Smooth muscle cell (in vitro differentiated cells): ENCODE measurements around the gene PADI4. TPM values are rescaled to one million over a fixed set of nuclear protein-coding genes. Genes with fewer than 3 reads are reported as not detected.

Source experiments
- DNase-seq: peaks from one replicate; lab custom pipeline; 2025; ENCODE audit not compliant: unreplicated experiment; lab: John Stamatoyannopoulos, UW
- H2AFZ ChIP-seq: fragments of 200-600 bp; sonication (generic); 2 replicates; pipeline ENCODE4 v1.6.0; 2016; ENCODE audit warnings: antibody characterized with exemption, low read depth, mild to moderate bottlenecking
- H3F3A ChIP-seq: fragments of 200-600 bp; sonication (generic); 2 replicates; pipeline ENCODE4 v1.6.0; 2017; ENCODE audit warnings: antibody characterized with exemption, low read depth
- H3K27ac ChIP-seq: fragments of 200-600 bp; sonication (generic); 2 replicates; pipeline ENCODE4 v1.5.1; 2016; ENCODE audit warnings: low read depth, mild to moderate bottlenecking
- H3K27me3 ChIP-seq: fragments of 200-600 bp; sonication (generic); 2 replicates; pipeline ENCODE4 v1.6.1; 2016; ENCODE audit warnings: low read depth, mild to moderate bottlenecking
- H3K36me3 ChIP-seq: fragments of 200-600 bp; sonication (generic); 2 replicates; pipeline ENCODE4 v1.5.1; 2016; ENCODE audit warnings: low read depth
- H3K4me1 ChIP-seq: fragments of 200-600 bp; sonication (generic); 2 replicates; pipeline ENCODE4 v1.5.1; 2016; ENCODE audit warnings: low read depth
- H3K4me2 ChIP-seq: fragments of 200-600 bp; sonication (generic); 2 replicates; pipeline ENCODE4 v1.6.0; 2016; ENCODE audit warnings: mild to moderate bottlenecking
- H3K4me3 ChIP-seq: fragments of 200-600 bp; sonication (generic); 2 replicates; pipeline ENCODE4 v1.5.1; 2016; ENCODE audit warnings: mild to moderate bottlenecking
- H3K79me2 ChIP-seq: fragments of 200-600 bp; sonication (generic); 2 replicates; pipeline ENCODE4 v1.6.0; 2016; ENCODE audit warnings: low read depth, mild to moderate bottlenecking
- H3K9ac ChIP-seq: fragments of 200-600 bp; sonication (generic); 2 replicates; pipeline ENCODE4 v1.6.0; 2016; ENCODE audit warnings: low read depth
- H3K9me3 ChIP-seq: fragments of 200-600 bp; sonication (generic); replicated peaks from 2 replicates; pipeline ENCODE4 v1.5.1; 2016; ENCODE audit warnings: low read depth
- H4K20me1 ChIP-seq: fragments of 200-600 bp; sonication (generic); 2 replicates; pipeline ENCODE4 v1.6.0; 2016; ENCODE audit warnings: low read depth
- WGBS: methylation state at CpG from one replicate; pipeline ENCODE4 v1.1.7; 2016; ENCODE audit warnings: low lambda C conversion rate; 5-methylcytosine and 5-hydroxymethylcytosine counted together
- polyA plus RNA-seq: library from polyadenylated mRNA; unstranded; fragments of >200 nt; fragmentation: Nextera tagmentation; extraction: Ambion mirVana; gene quantifications from 2 replicates; pipeline ENCODE4 v1.2.1, GENCODE V29; 2016
- total RNA-seq: library from RNA; depleted of rRNA; stranded (reverse); fragments of >200 nt; gene quantifications from 2 replicates; pipeline ENCODE4 v1.2.3, GENCODE V29; 2014
- TF ChIP-seq, protein P1 (sequence below): fragments of 200-600 bp; sonication (generic); IDR thresholded peaks from 2 replicates; pipeline ENCODE4 v1.5.1; 2017; ENCODE audit warnings: borderline replicate concordance, mild to moderate bottlenecking, antibody characterized with exemption; ENCODE audit not compliant: insufficient read depth, poor library complexity, severe bottlenecking

Gene PADI4
- total and polyA plus RNA-seq, 2 experiments from 2014 or later = not detected

DNA sequence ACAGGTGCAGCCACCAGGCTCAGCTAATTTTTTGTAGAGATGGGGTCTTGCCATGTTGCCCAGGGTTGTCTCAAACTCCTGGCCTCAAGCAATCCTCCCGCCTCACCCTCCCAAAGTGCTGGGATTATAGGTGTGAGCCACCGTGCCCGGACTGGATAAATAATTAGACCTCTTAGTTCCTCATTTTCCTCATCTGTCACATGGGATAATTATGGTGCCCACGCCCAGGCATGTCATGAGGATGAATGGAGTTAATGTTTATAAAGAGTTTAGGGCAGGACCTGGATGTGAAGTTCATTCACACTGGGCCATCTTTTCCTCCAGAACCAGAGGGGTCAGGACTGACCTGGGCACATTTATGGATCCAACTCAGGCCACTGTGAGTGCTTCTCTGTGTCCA, 35.4 kb upstream of the PADI4 start:
- Histone ChIP-seq H2AFZ (no peak overlapping the region), H3K79me2 (no peaks in the 10 kb centered on the region), H3K36me3 (no peaks in the 10 kb centered on the region), H3F3A (no peaks in the 10 kb centered on the region), H3K9ac (no peak overlapping the region), H4K20me1 (no peaks in the 10 kb centered on the region), H3K9me3 (no peaks in the 10 kb centered on the region), H3K4me1 (no peaks in the 10 kb centered on the region), H3K4me3 (no peak overlapping the region), H3K27ac (no peak overlapping the region), H3K27me3 (no peaks in the 10 kb centered on the region), H3K4me2 (no peak overlapping the region)
- WGBS = 84% methylated on average over 4 of the region's 4 CpGs
- TF ChIP-seq, protein P1, sequence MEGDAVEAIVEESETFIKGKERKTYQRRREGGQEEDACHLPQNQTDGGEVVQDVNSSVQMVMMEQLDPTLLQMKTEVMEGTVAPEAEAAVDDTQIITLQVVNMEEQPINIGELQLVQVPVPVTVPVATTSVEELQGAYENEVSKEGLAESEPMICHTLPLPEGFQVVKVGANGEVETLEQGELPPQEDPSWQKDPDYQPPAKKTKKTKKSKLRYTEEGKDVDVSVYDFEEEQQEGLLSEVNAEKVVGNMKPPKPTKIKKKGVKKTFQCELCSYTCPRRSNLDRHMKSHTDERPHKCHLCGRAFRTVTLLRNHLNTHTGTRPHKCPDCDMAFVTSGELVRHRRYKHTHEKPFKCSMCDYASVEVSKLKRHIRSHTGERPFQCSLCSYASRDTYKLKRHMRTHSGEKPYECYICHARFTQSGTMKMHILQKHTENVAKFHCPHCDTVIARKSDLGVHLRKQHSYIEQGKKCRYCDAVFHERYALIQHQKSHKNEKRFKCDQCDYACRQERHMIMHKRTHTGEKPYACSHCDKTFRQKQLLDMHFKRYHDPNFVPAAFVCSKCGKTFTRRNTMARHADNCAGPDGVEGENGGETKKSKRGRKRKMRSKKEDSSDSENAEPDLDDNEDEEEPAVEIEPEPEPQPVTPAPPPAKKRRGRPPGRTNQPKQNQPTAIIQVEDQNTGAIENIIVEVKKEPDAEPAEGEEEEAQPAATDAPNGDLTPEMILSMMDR = no peak
- no peak for DNase-seq

DNA sequence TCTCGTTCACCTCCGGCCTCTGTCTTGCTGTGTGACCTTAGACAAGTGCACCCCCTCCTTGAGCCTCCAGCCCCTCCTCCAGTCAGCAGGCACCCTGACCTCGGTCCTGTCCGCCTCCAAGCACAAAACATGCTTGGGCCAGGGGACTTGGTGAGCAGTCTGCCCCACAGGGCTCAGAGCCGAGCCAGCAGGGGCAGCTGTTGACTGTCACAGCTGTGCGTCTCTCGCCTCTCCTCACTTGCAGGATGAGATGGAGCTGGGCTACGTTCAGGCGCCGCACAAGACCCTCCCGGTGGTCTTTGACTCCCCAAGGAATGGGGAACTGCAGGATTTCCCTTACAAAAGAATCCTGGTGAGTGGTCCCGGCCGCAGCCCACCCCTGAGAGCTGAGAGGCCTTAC, 34.9 kb upstream of the PADI4 start:
- TF ChIP-seq, protein P1 = no peak
- Histone ChIP-seq H3K79me2 (no peaks in the 10 kb centered on the region), H3F3A (no peaks in the 10 kb centered on the region), H3K4me3 (no peak overlapping the region), H3K4me2 (no peak overlapping the region), H3K27ac (no peak overlapping the region), H3K4me1 (no peaks in the 10 kb centered on the region), H3K27me3 (no peaks in the 10 kb centered on the region), H2AFZ (no peak overlapping the region), H3K9ac (no peak overlapping the region), H4K20me1 (no peaks in the 10 kb centered on the region), H3K36me3 (no peaks in the 10 kb centered on the region), H3K9me3 (no peaks in the 10 kb centered on the region)
- WGBS = 84% methylated on average over 9 of the region's 13 CpGs
- DNase-seq = no peak

DNA sequence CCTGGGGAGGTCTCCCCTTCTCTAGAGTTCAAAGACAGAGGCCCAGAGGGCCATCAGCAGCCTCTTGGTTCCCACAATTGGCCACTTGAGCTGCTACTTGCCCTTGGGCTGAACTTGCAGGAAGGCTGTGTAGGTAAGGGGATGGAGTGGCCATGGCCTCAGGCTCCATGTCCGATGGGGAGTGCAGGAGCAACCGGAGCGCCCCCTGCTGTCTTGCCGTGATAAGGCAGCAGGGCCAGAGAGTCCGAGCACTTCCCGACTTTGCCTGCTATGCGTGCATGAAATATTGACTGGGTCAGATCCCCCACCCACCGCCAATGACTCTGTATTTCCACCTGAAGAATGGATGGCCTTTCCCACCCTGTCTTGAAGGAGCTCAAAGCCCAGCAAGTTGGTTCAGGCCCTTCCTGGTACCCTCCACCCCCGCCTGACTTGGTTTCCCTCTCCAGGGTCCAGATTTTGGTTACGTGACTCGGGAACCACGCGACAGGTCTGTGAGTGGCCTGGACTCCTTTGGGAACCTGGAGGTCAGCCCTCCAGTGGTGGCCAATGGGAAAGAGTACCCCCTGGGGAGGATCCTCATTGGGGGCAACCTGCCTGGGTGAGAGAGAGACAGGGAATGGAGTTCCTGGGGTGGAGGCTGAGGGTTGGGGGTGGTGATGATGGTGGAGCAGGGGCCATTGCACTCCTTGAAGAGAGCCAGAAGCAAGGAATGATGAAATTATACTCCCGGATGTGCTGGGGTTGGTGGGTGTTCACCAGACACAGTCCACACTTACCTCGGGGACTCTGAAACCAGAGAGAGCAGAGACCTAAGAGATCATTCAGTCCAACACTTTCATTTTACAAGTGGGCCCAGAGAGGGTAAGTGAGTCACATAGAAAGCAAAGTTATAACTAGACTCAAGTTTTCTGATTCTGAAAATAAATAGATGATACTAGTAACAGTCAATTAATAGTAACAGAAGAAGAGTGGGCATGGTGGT, 33.5 kb upstream of the PADI4 start:
- H4K20me1 ChIP-seq = no peaks in the 10 kb centered on the region
- no peak overlapping the region for H3K9ac ChIP-seq
- H3K9me3 ChIP-seq = no peaks in the 10 kb centered on the region
- no peak overlapping the region for H2AFZ ChIP-seq
- H3K36me3 ChIP-seq = no peaks in the 10 kb centered on the region
- no peak overlapping the region for H3K27ac ChIP-seq
- no peaks in the 10 kb centered on the region for H3K27me3 ChIP-seq
- H3F3A ChIP-seq = no peaks in the 10 kb centered on the region
- DNase-seq = no peak
- no peaks in the 10 kb centered on the region for H3K79me2 ChIP-seq
- H3K4me3 ChIP-seq = no peak overlapping the region
- no peak overlapping the region for H3K4me2 ChIP-seq
- TF ChIP-seq, protein P1 = peak; percentile 62
- H3K4me1 ChIP-seq = no peaks in the 10 kb centered on the region
- 52% methylated on average over 15 of the region's 15 CpGs for WGBS
